Upper lobe of right lung (tissue), 1 donor: ENCODE data around the gene MKRN2OS. TPM values are rescaled to one million over a fixed set of nuclear protein-coding genes. Genes with fewer than 3 reads are reported as not detected.

ENCODE experiments used
- ATAC-seq: fragments of 200-7000 bp; cut with Tn5 transposase; one replicate; pipeline ENCODE4 v1.9.1; 2020; ENCODE audit warnings: mild to moderate bottlenecking, moderate library complexity
- DNase-seq: peaks from one replicate; pipeline ENCODE4 v3.0.0-alpha.2; 2020
- H3K27ac ChIP-seq: fragments of 200-600 bp; one replicate; pipeline ENCODE4 v1.8.0; 2022
- H3K27me3 ChIP-seq: fragments of 200-600 bp; one replicate; pipeline ENCODE4 v1.8.0; 2022; ENCODE audit warnings: mild to moderate bottlenecking
- H3K36me3 ChIP-seq: fragments of 200-600 bp; one replicate; pipeline ENCODE4 v1.8.0; 2022
- H3K4me1 ChIP-seq: fragments of 200-600 bp; one replicate; pipeline ENCODE4 v1.8.0; 2022
- H3K4me3 ChIP-seq: fragments of 200-600 bp; one replicate; pipeline ENCODE4 v1.8.0; 2022; ENCODE audit warnings: mild to moderate bottlenecking
- H3K9me3 ChIP-seq: fragments of 200-600 bp; one replicate; pipeline ENCODE4 v1.8.0; 2022
- CTCF ChIP-seq: fragments of 200-600 bp; IDR thresholded peaks from one replicate; pipeline ENCODE4 v1.8.0; 2022; ENCODE audit warnings: antibody characterized with exemption
- intact Hi-C: fragments of 100-400 bp; cut with DNase I; formaldehyde crosslinking; loops from one replicate; pipeline ENCODE4 v1.11.0; 2022
- total RNA-seq: library from RNA; stranded (reverse); fragmentation: NEBNext Ultra II Directional; extraction: Animal tissue kit (Norgen Biotek cat#: 25700); gene quantifications from one replicate; pipeline ENCODE4 v1.2.1, GENCODE V29; 2021
- donor health status: DM: no; HTN: yes; CAD: no; lungs with severe emphysema.

The MKRN2OS gene
- total RNA-seq, 1 donor from 2014 or later, result not detected

- Histone ChIP-seq H3K9me3 (no peaks in the 10 kb centered on the region), H3K27me3 (no peaks in the 10 kb centered on the region), H3K27ac (no peak overlapping the region), H3K4me1 (no peaks in the 10 kb centered on the region), H3K36me3 (peaks cover 98% of the 10 kb centered on the region), H3K4me3 (no peak overlapping the region)
- intact Hi-C loops, result no loop called here
- DNase-seq, result no peak
- no peak for ATAC-seq
- TF ChIP-seq CTCF, result no peak
Observed at GRCh38 chr3:12574661-12575060, 29.4 kb upstream of the MKRN2OS start.

GRCh38 chr3:12574131-12574530 lies 28.8 kb upstream of the MKRN2OS start:
- Histone ChIP-seq H3K27ac (no peak overlapping the region), H3K27me3 (no peaks in the 10 kb centered on the region), H3K36me3 (peaks cover 98% of the 10 kb centered on the region), H3K4me3 (no peak overlapping the region), H3K9me3 (no peaks in the 10 kb centered on the region), H3K4me1 (no peaks in the 10 kb centered on the region)
- DNase-seq (no peak), ATAC-seq (no peak)
- intact Hi-C loops, result no loop called here
- TF ChIP-seq CTCF, result no peak

- H3K27ac ChIP-seq, result no peak overlapping the region
- DNase-seq (no peak), ATAC-seq (no peak)
- peaks cover 82% of the 10 kb centered on the region for H3K36me3 ChIP-seq
- intact Hi-C loops, result no loop called here
- H3K9me3 ChIP-seq, result no peaks in the 10 kb centered on the region
- H3K4me1 ChIP-seq, result no peaks in the 10 kb centered on the region
- TF ChIP-seq CTCF, result no peak
- H3K4me3 ChIP-seq, result no peak overlapping the region
- no peaks in the 10 kb centered on the region for H3K27me3 ChIP-seq
Observed at GRCh38 chr3:12571986-12572385, 26.7 kb upstream of the MKRN2OS start.

- intact Hi-C loops, result no loop called here
- H3K36me3 ChIP-seq, result peaks cover 63% of the 10 kb centered on the region
- ATAC-seq, result no peak
Observed at GRCh38 chr3:12569836-12570235, 24.5 kb upstream of the MKRN2OS start.

GRCh38 chr3:12568747-12569146 lies 23.4 kb upstream of the MKRN2OS start:
- Histone ChIP-seq H3K4me3 (no peak overlapping the region), H3K27ac (no peak overlapping the region), H3K9me3 (no peaks in the 10 kb centered on the region), H3K27me3 (no peaks in the 10 kb centered on the region), H3K36me3 (peaks cover 52% of the 10 kb centered on the region), H3K4me1 (no peaks in the 10 kb centered on the region)
- ATAC-seq (no peak), DNase-seq (no peak)
- intact Hi-C loops, result no loop called here
- no peak for TF ChIP-seq CTCF

More at GRCh38 chr3:12569836-12570235, 24.5 kb upstream of the MKRN2OS start:
- no peaks in the 10 kb centered on the region for H3K9me3 ChIP-seq
- no peaks in the 10 kb centered on the region for H3K4me1 ChIP-seq
- H3K27ac ChIP-seq, result no peak overlapping the region
- DNase-seq, result no peak
- H3K27me3 ChIP-seq, result no peaks in the 10 kb centered on the region
- TF ChIP-seq CTCF, result no peak
- no peak overlapping the region for H3K4me3 ChIP-seq

- no peak overlapping the region for H3K4me3 ChIP-seq
- TF ChIP-seq CTCF, result no peak
- H3K27me3 ChIP-seq, result no peaks in the 10 kb centered on the region
- DNase-seq (no peak), ATAC-seq (no peak)
- no peak overlapping the region for H3K27ac ChIP-seq
- H3K9me3 ChIP-seq, result no peaks in the 10 kb centered on the region
- peaks cover 34% of the 10 kb centered on the region for H3K36me3 ChIP-seq
- intact Hi-C loops, result no loop called here
- H3K4me1 ChIP-seq, result peaks cover 12% of the 10 kb centered on the region
Observed at GRCh38 chr3:12566976-12567375, 21.7 kb upstream of the MKRN2OS start.
